Measurements from ENCODE around the gene TXNDC11.

The TXNDC11 gene

GRCh38 chr16:11639008-11639562 is 103.6 kb downstream of the TXNDC11 start:
- DNase-seq (ENCODE audit: low spot score), result no peak
- TF ChIP-seq CTCF (IDR thresholded peaks at IDR 0.05; ENCODE audit: extremely low read depth, missing control alignments), result no peak

DNA sequence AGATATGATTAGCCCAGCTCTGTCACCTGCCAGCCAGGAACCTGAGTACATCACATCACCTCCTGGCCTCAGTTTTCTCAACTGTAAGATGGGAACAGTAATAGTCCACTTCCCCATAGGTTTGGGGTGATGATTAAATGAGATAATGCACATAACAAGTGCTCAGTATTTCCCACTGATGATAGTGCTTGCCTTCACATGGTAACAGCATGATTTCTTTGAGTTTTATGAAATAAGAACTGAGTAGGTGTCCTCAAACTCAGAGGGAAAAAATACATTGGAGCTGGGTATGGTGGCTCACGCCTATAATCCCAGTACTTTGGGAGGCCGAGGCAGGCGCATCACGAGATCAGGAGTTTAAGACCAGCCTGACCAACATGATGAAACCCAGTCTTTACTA is 104.5 kb downstream of the TXNDC11 start:
- DNase-seq (ENCODE audit: low spot score), result no peak

GRCh38 chr16:11637320-11637719 is 105.3 kb downstream of the TXNDC11 start:
- DNase-seq (ENCODE audit: low spot score), result no peak
- no peak for TF ChIP-seq CTCF (IDR thresholded peaks at IDR 0.05; ENCODE audit: extremely low read depth, missing control alignments)

More for the DNA sequence above, 104.5 kb downstream of the TXNDC11 start:
- no peak for TF ChIP-seq CTCF (IDR thresholded peaks at IDR 0.05; ENCODE audit: extremely low read depth, missing control alignments)

DNA sequence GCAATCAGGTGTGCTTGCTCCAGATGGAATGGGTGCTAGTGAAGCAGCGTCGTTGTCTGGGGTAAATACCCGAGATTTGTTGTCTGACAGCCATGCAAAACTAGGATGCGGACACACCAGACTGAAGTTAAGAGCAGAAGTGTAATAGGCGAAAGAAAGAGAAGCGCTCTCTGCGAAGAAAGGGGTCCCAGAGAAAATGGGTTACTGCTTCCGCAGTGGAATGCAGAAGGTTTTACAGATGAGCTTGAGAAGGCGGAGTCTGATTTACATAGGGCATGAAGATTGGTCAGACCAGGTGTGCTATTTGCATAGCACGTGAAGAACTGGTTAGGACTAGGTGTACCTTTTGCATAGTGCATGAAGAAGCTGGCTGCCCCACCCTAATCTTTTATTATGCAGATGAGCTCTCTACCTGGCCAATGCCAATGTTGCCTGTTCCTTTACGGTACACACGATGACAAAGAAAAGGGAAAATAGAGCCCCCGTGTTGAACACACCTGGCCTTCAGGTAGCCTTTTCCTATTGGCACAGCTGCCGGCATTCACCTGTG is 106.4 kb downstream of the TXNDC11 start:
- TF ChIP-seq CTCF (IDR thresholded peaks at IDR 0.05; ENCODE audit: extremely low read depth, missing control alignments), result no peak
- DNase-seq (ENCODE audit: low spot score), result no peak

DNA sequence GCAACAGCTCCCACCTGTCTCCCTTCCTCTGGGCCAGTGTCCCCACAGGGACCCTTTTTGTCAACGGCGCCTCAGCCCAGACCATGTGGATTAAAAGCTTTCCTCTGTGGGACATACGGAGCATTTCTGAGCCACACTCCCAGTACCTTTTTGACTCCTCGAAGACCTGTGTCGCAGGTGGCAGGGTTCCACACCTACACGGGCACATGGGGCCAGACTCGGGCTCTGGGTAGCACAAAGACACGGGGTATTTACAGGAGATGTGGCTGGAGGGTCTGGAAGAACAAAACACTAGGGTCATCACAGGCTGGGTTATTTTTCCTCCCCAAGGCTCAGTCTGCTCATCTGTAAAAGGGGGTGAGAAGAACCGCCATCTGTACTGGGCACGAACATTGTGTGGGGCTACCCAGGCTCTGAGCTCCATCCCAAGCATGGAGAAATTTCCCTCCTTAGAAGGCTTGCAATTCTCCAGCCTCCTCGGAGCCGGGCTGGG is 106.9 kb downstream of the TXNDC11 start:
- no peak for TF ChIP-seq CTCF (IDR thresholded peaks at IDR 0.05; ENCODE audit: extremely low read depth, missing control alignments)
- DNase-seq (ENCODE audit: low spot score), result no peak

GRCh38 chr16:11635113-11635652 is 107.5 kb downstream of the TXNDC11 start:
- no peak for DNase-seq (ENCODE audit: low spot score)

More at GRCh38 chr16:11635113-11635652, 107.5 kb downstream of the TXNDC11 start:
- TF ChIP-seq CTCF (IDR thresholded peaks at IDR 0.05; ENCODE audit: extremely low read depth, missing control alignments), result no peak

All from GM20000 (cell line).